Nephron progenitor cell (in vitro differentiated cells): ENCODE measurements around the gene LEMD3.

Experiments used
- DNase-seq: peaks from one replicate; pipeline ENCODE4 v3.0.0; 2021
- H3K27ac Mint-ChIP-seq: 2 replicates; pipeline ENCODE4 v1.8.0; 2021; ENCODE audit warnings: mild to moderate bottlenecking, moderate library complexity, mixed read lengths
- H3K27me3 Mint-ChIP-seq: 2 replicates; pipeline ENCODE4 v1.8.0; 2021; ENCODE audit warnings: mild to moderate bottlenecking, low read depth, mixed read lengths; ENCODE audit not compliant: poor library complexity
- H3K36me3 Mint-ChIP-seq: 2 replicates; pipeline ENCODE4 v1.8.0; 2021; ENCODE audit warnings: low read depth, mixed read lengths
- H3K4me1 Mint-ChIP-seq: 2 replicates; pipeline ENCODE4 v1.8.0; 2021; ENCODE audit warnings: mixed read lengths
- H3K4me3 Mint-ChIP-seq: 2 replicates; pipeline ENCODE4 v1.8.0; 2021; ENCODE audit warnings: mild to moderate bottlenecking, moderate library complexity, mixed read lengths
- H3K9me3 Mint-ChIP-seq: 2 replicates; pipeline ENCODE4 v1.8.0; 2021; ENCODE audit warnings: mild to moderate bottlenecking, moderate library complexity, mixed read lengths
- CTCF ChIP-seq: fragments of 200-600 bp; sonication (generic); IDR thresholded peaks from 2 replicates; pipeline ENCODE4 v1.5.0; 2021; ENCODE audit warnings: antibody characterized with exemption

LEMD3 gene

GRCh38 chr12:65205886-65206285 is 36.5 kb downstream of the LEMD3 start:
- no peaks in the 10 kb centered on the region for H3K4me1 Mint-ChIP-seq
- peaks cover 29% of the 10 kb centered on the region for H3K36me3 Mint-ChIP-seq
- no peak for DNase-seq
- H3K9me3 Mint-ChIP-seq, result no peaks in the 10 kb centered on the region
- no peak for TF ChIP-seq CTCF
- no peak overlapping the region for H3K4me3 Mint-ChIP-seq
- no peaks in the 10 kb centered on the region for H3K27me3 Mint-ChIP-seq
- no peak overlapping the region for H3K27ac Mint-ChIP-seq

- DNase-seq, result no peak
- Mint-ChIP-seq H3K9me3 (no peaks in the 10 kb centered on the region), H3K27me3 (no peaks in the 10 kb centered on the region), H3K4me1 (no peaks in the 10 kb centered on the region), H3K27ac (peak overlapping the region; percentile 68), H3K36me3 (peaks cover 21% of the 10 kb centered on the region), H3K4me3 (no peak overlapping the region)
- TF ChIP-seq CTCF, result no peak
Measured at GRCh38 chr12:65208125-65208524, 38.7 kb downstream of the LEMD3 start.

- TF ChIP-seq CTCF, result no peak
- DNase-seq, result no peak
- no peaks in the 10 kb centered on the region for H3K9me3 Mint-ChIP-seq
- H3K27ac Mint-ChIP-seq, result peak overlapping the region; percentile 68
- H3K36me3 Mint-ChIP-seq, result peaks cover 18% of the 10 kb centered on the region
- H3K4me3 Mint-ChIP-seq, result no peak overlapping the region
- H3K4me1 Mint-ChIP-seq, result no peaks in the 10 kb centered on the region
- no peaks in the 10 kb centered on the region for H3K27me3 Mint-ChIP-seq
Measured at GRCh38 chr12:65208964-65209654, 39.7 kb downstream of the LEMD3 start.

- no peak for DNase-seq
- no peak for TF ChIP-seq CTCF
- H3K4me1 Mint-ChIP-seq, result no peaks in the 10 kb centered on the region
- H3K9me3 Mint-ChIP-seq, result no peaks in the 10 kb centered on the region
- H3K27ac Mint-ChIP-seq, result no peak overlapping the region
- H3K4me3 Mint-ChIP-seq, result no peak overlapping the region
- no peaks in the 10 kb centered on the region for H3K27me3 Mint-ChIP-seq
- peaks cover 18% of the 10 kb centered on the region for H3K36me3 Mint-ChIP-seq
Measured at GRCh38 chr12:65209655-65210043, 40.3 kb downstream of the LEMD3 start.

GRCh38 chr12:65217086-65217485 is 47.7 kb downstream of the LEMD3 start:
- TF ChIP-seq CTCF, result no peak
- H3K36me3 Mint-ChIP-seq, result peaks cover 69% of the 10 kb centered on the region
- H3K27ac Mint-ChIP-seq, result no peak overlapping the region
- peaks cover 32% of the 10 kb centered on the region for H3K9me3 Mint-ChIP-seq
- H3K4me3 Mint-ChIP-seq, result no peak overlapping the region
- H3K4me1 Mint-ChIP-seq, result no peaks in the 10 kb centered on the region
- DNase-seq, result no peak
- no peaks in the 10 kb centered on the region for H3K27me3 Mint-ChIP-seq

GRCh38 chr12:65220761-65221160 is 51.4 kb downstream of the LEMD3 start:
- no peak for DNase-seq
- Mint-ChIP-seq H3K4me1 (no peaks in the 10 kb centered on the region), H3K4me3 (no peak overlapping the region), H3K36me3 (peaks cover 84% of the 10 kb centered on the region), H3K27me3 (no peaks in the 10 kb centered on the region), H3K27ac (no peak overlapping the region), H3K9me3 (peaks cover 69% of the 10 kb centered on the region)
- no peak for TF ChIP-seq CTCF
